ENCODE results near the gene DUSP3. TPM values are rescaled to one million over a fixed set of nuclear protein-coding genes. Genes with fewer than 3 reads are reported as not detected.

Gene DUSP3
- total RNA-seq, 1 donor from 2014 or later: 54.6 TPM

DNA sequence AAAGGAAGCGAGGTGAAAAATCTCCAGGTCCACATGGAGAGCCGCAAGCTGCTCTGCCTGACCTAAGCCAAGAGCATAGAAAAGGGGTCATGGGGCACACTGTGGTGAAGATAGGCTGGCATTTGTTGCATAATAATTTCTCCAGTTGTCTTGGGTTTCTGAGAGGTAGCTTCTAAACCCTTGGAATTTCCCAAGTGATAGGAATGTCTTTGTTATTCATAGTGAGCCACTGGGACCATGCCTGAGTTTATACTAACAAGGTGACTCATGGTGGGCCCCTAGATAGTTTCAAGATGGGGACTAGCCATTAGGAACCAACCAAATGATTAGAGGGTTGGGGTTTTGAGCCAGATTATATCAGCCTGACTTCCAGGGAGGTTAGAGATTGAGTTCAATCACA lies 45.8 kb downstream of the DUSP3 start:
- no peak for TF ChIP-seq CTCF (IDR thresholded peaks at IDR 0.05; ENCODE audit: partially characterized antibody, unreplicated experiment)
- Mint-ChIP-seq H3K4me1 (ENCODE audit: low read depth, unreplicated experiment) (no peaks in the 10 kb centered on the region), H3K27ac (ENCODE audit: unreplicated experiment) (no peak overlapping the region), H3K36me3 (ENCODE audit: unreplicated experiment) (no peaks in the 10 kb centered on the region), H3K27me3 (ENCODE audit: unreplicated experiment) (peaks cover 2% of the 10 kb centered on the region), H3K9me3 (ENCODE audit: unreplicated experiment) (no peaks in the 10 kb centered on the region), H3K4me3 (ENCODE audit: unreplicated experiment) (no peak overlapping the region)
- DNase-seq: no peak

- H3K9me3 Mint-ChIP-seq (ENCODE audit: unreplicated experiment): no peaks in the 10 kb centered on the region
- H3K4me1 Mint-ChIP-seq (ENCODE audit: low read depth, unreplicated experiment): peaks cover 1% of the 10 kb centered on the region
- no peak overlapping the region for H3K4me3 Mint-ChIP-seq (ENCODE audit: unreplicated experiment)
- peaks cover 2% of the 10 kb centered on the region for H3K27me3 Mint-ChIP-seq (ENCODE audit: unreplicated experiment)
- no peak overlapping the region for H3K27ac Mint-ChIP-seq (ENCODE audit: unreplicated experiment)
- H3K36me3 Mint-ChIP-seq (ENCODE audit: unreplicated experiment): no peaks in the 10 kb centered on the region
- DNase-seq: no peak
- TF ChIP-seq CTCF (IDR thresholded peaks at IDR 0.05; ENCODE audit: partially characterized antibody, unreplicated experiment): no peak
Measured at GRCh38 chr17:43728081-43728480, 50.7 kb downstream of the DUSP3 start.

GRCh38 chr17:43723697-43724359 lies 54.9 kb downstream of the DUSP3 start:
- Mint-ChIP-seq H3K4me1 (ENCODE audit: low read depth, unreplicated experiment) (peaks cover 7% of the 10 kb centered on the region), H3K27ac (ENCODE audit: unreplicated experiment) (no peak overlapping the region), H3K36me3 (ENCODE audit: unreplicated experiment) (no peaks in the 10 kb centered on the region), H3K4me3 (ENCODE audit: unreplicated experiment) (no peak overlapping the region), H3K27me3 (ENCODE audit: unreplicated experiment) (peaks cover 4% of the 10 kb centered on the region), H3K9me3 (ENCODE audit: unreplicated experiment) (peaks cover 2% of the 10 kb centered on the region)
- TF ChIP-seq CTCF (IDR thresholded peaks at IDR 0.05; ENCODE audit: partially characterized antibody, unreplicated experiment): no peak
- DNase-seq: no peak

DNA sequence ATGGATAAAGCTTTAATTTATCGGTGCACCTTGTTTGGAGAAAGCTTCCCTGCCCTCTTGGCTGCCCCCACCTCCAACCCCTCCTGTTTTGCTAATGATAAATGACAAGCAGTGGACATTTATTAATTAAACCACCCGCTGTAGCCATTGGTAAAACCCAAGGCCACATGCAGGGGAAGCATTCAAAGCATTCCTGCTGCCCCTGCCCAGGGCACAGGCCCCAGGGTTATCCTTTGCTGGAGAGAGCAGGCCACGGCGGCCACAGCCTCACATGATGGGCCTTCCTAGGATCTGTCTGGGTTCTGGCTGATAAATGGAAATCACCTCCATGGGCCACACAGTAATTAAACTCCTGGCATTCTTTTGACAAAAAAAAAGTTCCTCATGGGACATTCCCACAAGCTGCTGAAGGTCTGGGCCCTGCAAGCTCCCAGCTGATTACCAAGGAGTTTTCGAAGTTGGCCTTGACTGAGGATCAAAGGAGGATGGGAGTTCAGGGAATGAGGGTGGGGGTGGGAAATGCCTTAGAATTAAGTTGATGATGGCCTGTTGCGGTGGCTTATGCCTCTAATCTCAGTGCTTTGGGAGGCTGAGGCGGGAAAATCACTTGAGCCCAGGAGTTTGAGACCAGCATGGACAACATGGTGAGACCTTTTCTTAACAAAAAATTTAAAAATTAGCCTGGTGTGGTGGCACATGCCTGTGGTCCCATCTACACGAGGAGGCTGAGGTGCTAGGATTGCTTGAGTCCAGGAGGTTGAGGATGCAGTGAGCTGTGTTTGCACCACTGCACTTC lies 55.7 kb downstream of the DUSP3 start:
- Mint-ChIP-seq H3K27ac (ENCODE audit: unreplicated experiment) (no peak overlapping the region), H3K4me1 (ENCODE audit: low read depth, unreplicated experiment) (peaks cover 10% of the 10 kb centered on the region)

More for the DNA sequence above, 55.7 kb downstream of the DUSP3 start:
- no peaks in the 10 kb centered on the region for H3K36me3 Mint-ChIP-seq (ENCODE audit: unreplicated experiment)
- DNase-seq: no peak
- H3K9me3 Mint-ChIP-seq (ENCODE audit: unreplicated experiment): peaks cover 2% of the 10 kb centered on the region
- peaks cover 2% of the 10 kb centered on the region for H3K27me3 Mint-ChIP-seq (ENCODE audit: unreplicated experiment)
- TF ChIP-seq CTCF (IDR thresholded peaks at IDR 0.05; ENCODE audit: partially characterized antibody, unreplicated experiment): no peak
- H3K4me3 Mint-ChIP-seq (ENCODE audit: unreplicated experiment): no peak overlapping the region
